ENCODE data around the gene UGDH.

DNA sequence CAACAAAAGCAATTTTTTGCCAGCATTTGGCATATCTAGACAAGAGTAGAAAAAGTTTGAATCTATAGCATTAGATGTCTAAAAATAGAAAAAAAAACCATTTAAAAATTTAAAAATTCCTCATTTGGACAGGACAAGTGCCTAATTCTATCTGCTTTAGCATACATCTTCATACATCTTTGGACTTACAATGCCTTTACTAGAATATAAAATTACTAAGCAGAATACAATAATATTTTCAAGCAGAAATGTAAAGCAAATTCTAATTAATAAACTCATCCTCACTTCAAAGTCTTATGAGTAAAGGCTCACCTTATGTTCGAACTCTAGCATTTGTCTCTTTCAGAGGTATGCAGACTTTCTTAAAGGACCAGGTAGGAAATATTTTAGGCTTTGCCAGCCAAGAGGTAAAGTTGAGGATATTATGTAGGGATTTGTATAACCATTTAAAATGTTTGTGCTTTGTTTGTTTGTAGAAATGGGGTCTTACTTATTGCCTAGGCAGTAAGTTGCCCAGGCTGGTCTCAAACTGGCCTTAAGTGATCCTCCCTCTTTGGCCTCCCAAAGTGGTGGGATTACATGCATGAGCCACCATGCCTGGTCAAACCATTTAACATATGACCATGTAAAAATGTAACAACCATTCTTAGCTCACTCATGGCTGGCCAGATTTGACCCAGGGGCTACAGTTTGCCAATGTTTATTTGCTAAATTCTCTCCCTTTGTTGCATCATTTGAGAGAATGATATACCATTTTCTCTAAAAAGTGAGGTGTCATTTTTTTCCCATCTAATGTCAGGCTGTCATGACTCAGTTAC, 29.1 kb downstream of the UGDH start:
- no peak for TF ChIP-seq EZH2phosphoT487 (IDR thresholded peaks at IDR 0.05; ENCODE audit: borderline replicate concordance)
- TF ChIP-seq, protein P1, sequence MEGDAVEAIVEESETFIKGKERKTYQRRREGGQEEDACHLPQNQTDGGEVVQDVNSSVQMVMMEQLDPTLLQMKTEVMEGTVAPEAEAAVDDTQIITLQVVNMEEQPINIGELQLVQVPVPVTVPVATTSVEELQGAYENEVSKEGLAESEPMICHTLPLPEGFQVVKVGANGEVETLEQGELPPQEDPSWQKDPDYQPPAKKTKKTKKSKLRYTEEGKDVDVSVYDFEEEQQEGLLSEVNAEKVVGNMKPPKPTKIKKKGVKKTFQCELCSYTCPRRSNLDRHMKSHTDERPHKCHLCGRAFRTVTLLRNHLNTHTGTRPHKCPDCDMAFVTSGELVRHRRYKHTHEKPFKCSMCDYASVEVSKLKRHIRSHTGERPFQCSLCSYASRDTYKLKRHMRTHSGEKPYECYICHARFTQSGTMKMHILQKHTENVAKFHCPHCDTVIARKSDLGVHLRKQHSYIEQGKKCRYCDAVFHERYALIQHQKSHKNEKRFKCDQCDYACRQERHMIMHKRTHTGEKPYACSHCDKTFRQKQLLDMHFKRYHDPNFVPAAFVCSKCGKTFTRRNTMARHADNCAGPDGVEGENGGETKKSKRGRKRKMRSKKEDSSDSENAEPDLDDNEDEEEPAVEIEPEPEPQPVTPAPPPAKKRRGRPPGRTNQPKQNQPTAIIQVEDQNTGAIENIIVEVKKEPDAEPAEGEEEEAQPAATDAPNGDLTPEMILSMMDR (conservative IDR thresholded peaks at IDR 0.05; ENCODE audit: low read length), result no peak
